ENCODE data around the gene ADAM33.

ADAM33 gene

DNA sequence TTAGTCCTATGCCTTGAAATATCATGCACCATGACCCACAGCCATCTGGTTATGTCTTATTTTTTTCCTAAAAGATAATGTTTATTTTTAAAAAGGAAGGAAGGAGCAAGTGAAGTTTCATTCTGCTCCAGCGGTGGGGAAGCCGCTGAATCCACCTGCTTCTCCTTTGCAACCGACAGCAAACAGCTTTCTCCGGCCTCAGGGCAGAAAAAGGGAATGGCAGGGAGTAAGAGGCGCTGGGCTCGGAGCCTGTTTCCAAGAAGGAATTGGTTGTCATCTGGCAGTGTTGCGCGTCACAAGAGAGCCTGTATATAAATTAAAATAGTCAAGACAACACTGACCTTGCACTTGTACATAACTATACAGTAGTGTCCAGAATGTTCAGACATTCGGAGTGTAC lies 32.9 kb downstream of the ADAM33 start:
- Histone ChIP-seq H3K27me3 (ENCODE audit: low read depth) (no peaks in the 10 kb centered on the region), H3K9me3 (no peaks in the 10 kb centered on the region), H3K4me1 (peaks cover 15% of the 10 kb centered on the region), H3K4me3 (no peak overlapping the region), H3K36me3 (replicated peaks) (no peaks in the 10 kb centered on the region)
- in situ Hi-C loops (cut with MboI; ENCODE audit: low sequenced_read_pairs): no loop called here
- no peak for DNase-seq (ENCODE audit: low spot score in 2 of 2)

DNA sequence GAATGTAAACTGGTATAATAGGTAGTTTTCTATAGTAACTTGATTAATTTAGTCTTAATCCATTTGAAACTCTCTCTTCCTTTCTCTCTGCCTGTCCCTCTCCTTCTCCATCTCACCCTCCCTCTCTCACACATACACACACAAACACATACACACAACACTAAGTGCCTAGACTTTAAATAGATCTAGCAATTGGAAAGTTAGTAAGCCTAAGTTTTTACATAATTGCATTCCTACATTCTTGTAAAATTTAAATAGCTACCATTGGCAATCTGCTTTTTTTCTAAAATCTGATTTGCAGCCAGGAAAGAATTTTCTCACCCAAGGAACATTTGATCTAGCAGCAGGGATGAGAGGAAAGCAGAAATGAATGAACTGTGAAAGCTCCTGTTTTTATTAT lies 34.3 kb downstream of the ADAM33 start:
- H3K36me3 ChIP-seq (replicated peaks): no peaks in the 10 kb centered on the region
- H3K4me3 ChIP-seq: no peak overlapping the region
- peaks cover 15% of the 10 kb centered on the region for H3K4me1 ChIP-seq
- in situ Hi-C loops (cut with MboI; ENCODE audit: low sequenced_read_pairs): no loop called here
- DNase-seq (ENCODE audit: low spot score in 2 of 2): no peak
- no peaks in the 10 kb centered on the region for H3K27me3 ChIP-seq (ENCODE audit: low read depth)
- H3K9me3 ChIP-seq: no peaks in the 10 kb centered on the region

DNA sequence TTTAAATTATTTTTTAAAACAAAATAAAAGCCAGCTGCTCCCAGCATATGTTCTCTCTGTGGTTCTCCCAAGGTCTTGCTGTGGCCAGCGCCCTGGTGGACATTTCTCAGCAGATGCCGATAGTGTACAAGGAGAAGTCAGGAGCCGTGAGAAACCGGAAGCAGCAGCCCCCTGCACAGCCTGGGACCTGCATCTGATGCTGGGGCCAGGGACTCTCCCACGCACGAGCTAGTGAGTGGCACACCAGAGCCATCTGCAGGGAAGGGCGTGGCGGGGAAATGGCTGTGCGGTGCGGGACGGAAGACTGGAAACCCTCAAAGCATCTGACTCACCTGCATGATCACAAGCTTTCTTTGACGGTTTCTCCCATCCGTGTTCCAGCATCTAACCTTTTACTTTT lies 35.2 kb downstream of the ADAM33 start:
- Histone ChIP-seq H3K4me1 (peaks cover 15% of the 10 kb centered on the region), H3K36me3 (replicated peaks) (no peaks in the 10 kb centered on the region), H3K27me3 (ENCODE audit: low read depth) (no peaks in the 10 kb centered on the region), H3K9me3 (no peaks in the 10 kb centered on the region), H3K4me3 (no peak overlapping the region)
- in situ Hi-C loops (cut with MboI; ENCODE audit: low sequenced_read_pairs): no loop called here
- peak in 1 of 2 experiments; percentile 32 for DNase-seq (ENCODE audit: low spot score in 2 of 2)

DNA sequence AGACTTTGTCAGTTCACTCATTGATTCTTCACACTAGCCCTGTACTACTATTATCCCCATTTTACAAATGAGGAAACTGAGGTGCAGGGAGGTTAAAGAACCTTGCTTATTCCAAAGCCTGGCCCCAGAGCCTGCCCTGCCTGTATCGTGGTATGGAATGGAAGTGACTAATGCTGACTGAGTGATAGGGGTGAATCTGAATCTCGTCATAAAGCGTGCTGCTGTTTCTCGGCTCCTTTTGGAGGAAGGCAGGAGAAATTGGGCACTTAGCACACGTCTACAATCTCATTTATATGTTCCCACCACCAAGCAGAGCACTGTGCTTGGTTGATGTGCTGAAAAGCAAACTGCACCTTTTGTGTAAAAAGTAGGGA lies 35.8 kb downstream of the ADAM33 start:
- H3K27me3 ChIP-seq (ENCODE audit: low read depth): no peaks in the 10 kb centered on the region
- H3K4me1 ChIP-seq: peaks cover 15% of the 10 kb centered on the region
- no peak overlapping the region for H3K4me3 ChIP-seq
- in situ Hi-C loops (cut with MboI; ENCODE audit: low sequenced_read_pairs): no loop called here
- DNase-seq (ENCODE audit: low spot score in 2 of 2): no peak
- no peaks in the 10 kb centered on the region for H3K9me3 ChIP-seq
- H3K36me3 ChIP-seq (replicated peaks): no peaks in the 10 kb centered on the region

DNA sequence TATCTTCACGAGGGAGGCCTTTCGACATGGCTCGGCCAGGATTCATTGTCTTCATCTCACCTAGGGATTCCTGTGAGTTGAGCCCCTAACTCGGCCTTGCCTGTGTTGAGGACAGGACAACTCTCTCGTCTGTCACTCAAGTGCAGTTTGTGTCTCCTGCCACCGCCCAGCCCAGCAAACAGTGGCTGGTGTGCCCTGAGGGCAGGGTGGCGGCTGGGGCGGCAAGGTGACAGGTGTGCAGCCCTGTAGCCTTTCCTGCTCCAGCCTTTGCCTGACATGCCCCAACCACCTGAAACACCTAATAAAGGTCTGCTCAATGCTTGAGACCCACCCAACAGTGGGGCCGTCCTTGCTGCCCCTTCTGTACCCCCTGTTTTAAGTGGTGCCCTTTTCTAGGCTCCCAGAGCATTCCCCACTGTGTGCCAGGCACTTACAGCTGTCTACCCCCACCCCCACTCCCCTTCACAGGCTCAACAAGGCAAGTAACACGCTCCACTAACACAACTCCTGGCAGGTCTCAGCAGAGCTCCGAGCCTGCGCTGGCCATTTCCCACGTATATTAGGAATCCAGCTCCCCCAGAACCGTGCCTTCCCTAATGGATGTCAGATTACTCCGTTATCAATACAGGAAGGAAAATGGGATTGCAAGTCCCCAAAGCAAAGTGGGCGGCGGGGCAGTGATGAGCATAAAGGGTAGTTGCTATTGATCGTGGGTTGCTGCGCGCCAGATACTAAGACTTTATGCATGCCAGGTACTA lies 36.3 kb downstream of the ADAM33 start:
- Histone ChIP-seq H3K9me3 (no peaks in the 10 kb centered on the region), H3K4me1 (peaks cover 15% of the 10 kb centered on the region), H3K27me3 (ENCODE audit: low read depth) (no peaks in the 10 kb centered on the region), H3K4me3 (no peak overlapping the region), H3K36me3 (replicated peaks) (no peaks in the 10 kb centered on the region)
- in situ Hi-C loops (cut with MboI; ENCODE audit: low sequenced_read_pairs): no loop called here
- DNase-seq (ENCODE audit: low spot score in 2 of 2): no peak

DNA sequence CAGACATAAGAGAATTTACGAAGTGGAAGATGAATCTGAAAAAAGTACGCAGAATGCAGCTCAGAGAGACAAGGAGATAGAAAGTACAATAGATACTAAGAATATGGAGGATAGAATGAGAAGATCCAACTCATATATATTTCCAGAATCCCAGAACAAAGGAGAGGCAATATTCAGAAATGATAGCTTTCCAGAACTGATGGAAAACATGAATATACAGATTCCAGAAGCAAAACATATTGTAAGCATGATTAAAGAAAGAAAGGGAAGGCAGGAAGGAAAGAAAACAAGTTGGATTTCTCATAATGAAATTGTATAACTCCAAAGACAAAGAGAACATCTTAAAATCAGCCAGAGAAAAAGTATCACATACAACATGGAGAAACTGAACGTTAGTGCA lies 41.6 kb downstream of the ADAM33 start:
- DNase-seq (ENCODE audit: low spot score in 2 of 2): no peak
- no peaks in the 10 kb centered on the region for H3K4me1 ChIP-seq
- in situ Hi-C loops (cut with MboI; ENCODE audit: low sequenced_read_pairs): no loop called here
- no peak overlapping the region for H3K4me3 ChIP-seq
- no peaks in the 10 kb centered on the region for H3K27me3 ChIP-seq (ENCODE audit: low read depth)
- H3K9me3 ChIP-seq: no peaks in the 10 kb centered on the region; the same call in 1 of the 2 replicates
- H3K36me3 ChIP-seq (replicated peaks): no peaks in the 10 kb centered on the region

DNA sequence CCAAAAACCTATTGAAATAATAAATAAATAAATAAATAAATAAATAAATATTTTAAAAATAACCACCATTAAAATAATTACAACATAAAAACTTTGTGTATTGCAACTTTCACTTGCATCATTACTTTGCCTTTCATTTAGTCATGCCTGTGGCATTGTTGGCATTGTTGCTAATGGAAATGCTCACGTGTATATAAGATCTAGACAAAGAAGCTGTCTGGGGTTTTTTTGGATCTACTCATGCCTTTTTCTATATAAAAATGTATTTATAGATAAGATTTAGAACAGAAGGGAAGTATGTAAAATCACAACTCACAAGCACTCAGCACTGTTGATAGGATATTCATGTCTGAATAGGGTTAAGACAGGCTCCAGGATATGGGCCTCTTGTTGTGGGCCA lies 46.5 kb downstream of the ADAM33 start:
- no peaks in the 10 kb centered on the region for H3K27me3 ChIP-seq (ENCODE audit: low read depth)
- in situ Hi-C loops (cut with MboI; ENCODE audit: low sequenced_read_pairs): no loop called here
- DNase-seq (ENCODE audit: low spot score in 2 of 2): no peak
- H3K4me1 ChIP-seq: no peaks in the 10 kb centered on the region
- no peaks in the 10 kb centered on the region for H3K36me3 ChIP-seq (replicated peaks)
- no peaks in the 10 kb centered on the region; the same call in 1 of the 2 replicates for H3K9me3 ChIP-seq
- H3K4me3 ChIP-seq: no peak overlapping the region

DNA sequence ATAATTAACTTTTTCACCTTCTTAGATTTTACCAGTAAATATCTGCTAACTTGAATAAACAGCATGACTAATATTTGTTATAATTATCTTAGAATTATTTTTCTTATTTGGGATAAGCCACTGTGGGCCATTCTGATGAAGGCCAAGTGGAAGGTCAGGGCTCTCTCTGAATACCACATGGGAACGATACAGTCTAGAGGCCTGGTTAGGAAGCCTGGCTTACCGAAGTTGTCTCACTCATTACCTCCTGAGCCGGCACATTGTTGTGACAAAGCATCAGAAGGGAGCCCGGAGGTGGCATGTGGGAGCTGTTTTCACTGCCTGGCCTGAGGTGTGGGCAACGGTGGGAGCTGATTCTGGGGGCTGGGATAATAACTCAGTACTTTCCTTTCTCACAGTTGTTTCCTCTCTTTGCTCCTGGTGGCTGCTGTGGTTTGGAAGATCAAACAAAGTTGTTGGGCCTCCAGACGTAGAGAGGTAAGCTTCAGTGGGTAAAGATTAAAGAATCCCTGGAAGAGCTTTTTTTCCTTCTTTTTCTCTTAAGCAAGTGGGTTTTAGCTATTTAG lies 47.8 kb downstream of the ADAM33 start:
- Histone ChIP-seq H3K27me3 (ENCODE audit: low read depth) (no peaks in the 10 kb centered on the region), H3K36me3 (replicated peaks) (no peaks in the 10 kb centered on the region), H3K4me1 (0 out of 2 replicates have a peak, but pooled peaks cover 2% of the 10 kb centered on the region), H3K9me3 (no peaks in the 10 kb centered on the region), H3K4me3 (no peak overlapping the region)
- DNase-seq (ENCODE audit: low spot score in 2 of 2): no peak
- in situ Hi-C loops (cut with MboI; ENCODE audit: low sequenced_read_pairs): no loop called here

DNA sequence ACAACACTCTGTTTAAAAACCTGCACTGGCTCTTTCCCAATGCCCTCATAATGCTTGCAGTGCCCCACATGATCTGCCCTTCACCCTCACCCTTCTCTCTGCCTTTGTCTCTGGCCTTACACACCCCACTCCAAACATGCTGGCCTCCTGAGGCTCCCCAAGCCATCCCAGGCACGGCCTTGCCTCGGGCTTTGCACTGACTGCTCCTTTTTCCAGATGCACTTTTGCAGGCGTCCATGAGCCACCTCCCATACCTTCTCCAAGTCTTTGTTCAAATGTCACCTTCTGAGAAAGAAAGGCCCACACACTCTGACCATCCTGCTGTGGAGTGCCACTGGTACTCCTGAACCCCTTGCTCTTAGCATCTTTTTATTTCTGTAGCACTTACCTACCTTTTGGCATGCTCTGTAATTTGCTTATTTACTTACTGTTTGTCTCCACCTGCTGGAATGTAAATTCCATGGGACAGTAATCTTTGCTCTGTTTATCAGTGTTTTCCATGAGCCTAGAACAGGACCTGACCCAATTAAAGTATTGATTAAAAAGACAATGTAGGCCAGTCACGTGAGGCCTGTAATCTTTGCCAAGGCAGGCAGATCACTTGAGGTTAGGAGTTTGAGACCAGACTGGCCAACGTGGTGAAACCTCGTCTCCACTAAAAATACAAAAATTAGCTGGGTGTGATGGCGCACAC lies 49.4 kb downstream of the ADAM33 start:
- Histone ChIP-seq H3K4me3 (no peak overlapping the region), H3K4me1 (0 out of 2 replicates have a peak, but pooled peaks cover 2% of the 10 kb centered on the region), H3K36me3 (replicated peaks) (0 out of 2 replicates have a peak, but pooled peaks cover 2% of the 10 kb centered on the region), H3K9me3 (no peaks in the 10 kb centered on the region), H3K27me3 (ENCODE audit: low read depth) (no peaks in the 10 kb centered on the region)
- in situ Hi-C loops (cut with MboI; ENCODE audit: low sequenced_read_pairs): no loop called here
- DNase-seq (ENCODE audit: low spot score in 2 of 2): no peak

DNA sequence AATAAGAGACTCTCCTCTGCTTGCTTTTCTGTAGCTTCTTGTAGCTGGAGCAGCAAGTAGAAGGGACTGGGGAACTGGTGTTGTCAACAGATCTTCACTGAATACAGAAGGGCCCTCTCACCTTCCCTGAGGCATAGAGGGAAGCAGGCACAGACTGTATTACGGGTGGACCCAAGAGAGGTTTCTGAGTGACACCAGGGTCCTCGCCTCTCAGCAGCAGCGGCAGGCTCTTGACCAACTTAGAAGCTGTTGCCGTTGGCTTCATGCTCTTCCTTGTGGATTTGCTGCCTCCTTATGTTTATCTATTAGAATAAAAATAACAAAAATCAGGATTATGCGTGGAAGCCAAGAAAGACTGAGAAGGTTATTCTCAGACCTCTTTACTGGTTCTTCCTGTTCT lies 50.3 kb downstream of the ADAM33 start:
- no peaks in the 10 kb centered on the region for H3K9me3 ChIP-seq
- H3K27me3 ChIP-seq (ENCODE audit: low read depth): no peaks in the 10 kb centered on the region
- in situ Hi-C loops (cut with MboI; ENCODE audit: low sequenced_read_pairs): no loop called here
- H3K4me3 ChIP-seq: no peak overlapping the region
- no peak for DNase-seq (ENCODE audit: low spot score in 2 of 2)
- H3K36me3 ChIP-seq (replicated peaks): 0 out of 2 replicates have a peak, but pooled peaks cover 2% of the 10 kb centered on the region
- H3K4me1 ChIP-seq: 0 out of 2 replicates have a peak, but pooled peaks cover 2% of the 10 kb centered on the region

DNA sequence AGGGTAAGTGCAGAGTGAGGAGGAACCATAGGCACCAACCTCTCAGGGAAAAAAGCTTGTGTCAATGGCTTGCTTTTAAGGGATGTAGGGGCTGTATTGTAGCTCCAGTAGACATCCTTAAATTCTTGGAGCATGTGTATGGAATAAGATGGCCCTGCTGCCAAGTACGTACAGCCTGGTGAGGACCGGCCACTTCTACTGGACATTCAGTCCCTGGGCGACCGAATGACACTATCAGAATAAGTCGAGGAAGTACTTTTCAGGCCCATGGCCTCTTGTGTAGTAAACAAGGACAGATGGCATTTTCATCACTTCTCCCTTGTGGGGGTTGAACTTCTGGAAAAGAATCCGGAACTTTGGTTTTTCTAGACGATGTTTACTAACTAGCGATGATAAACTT lies 51.4 kb downstream of the ADAM33 start:
- no peaks in the 10 kb centered on the region for H3K27me3 ChIP-seq (ENCODE audit: low read depth)
- no peak for DNase-seq (ENCODE audit: low spot score in 2 of 2)
- 0 out of 2 replicates have a peak, but pooled peaks cover 2% of the 10 kb centered on the region for H3K4me1 ChIP-seq
- 0 out of 2 replicates have a peak, but pooled peaks cover 2% of the 10 kb centered on the region for H3K36me3 ChIP-seq (replicated peaks)
- no peak overlapping the region for H3K4me3 ChIP-seq
- in situ Hi-C loops (cut with MboI; ENCODE audit: low sequenced_read_pairs): no loop called here
- H3K9me3 ChIP-seq: no peaks in the 10 kb centered on the region

DNA sequence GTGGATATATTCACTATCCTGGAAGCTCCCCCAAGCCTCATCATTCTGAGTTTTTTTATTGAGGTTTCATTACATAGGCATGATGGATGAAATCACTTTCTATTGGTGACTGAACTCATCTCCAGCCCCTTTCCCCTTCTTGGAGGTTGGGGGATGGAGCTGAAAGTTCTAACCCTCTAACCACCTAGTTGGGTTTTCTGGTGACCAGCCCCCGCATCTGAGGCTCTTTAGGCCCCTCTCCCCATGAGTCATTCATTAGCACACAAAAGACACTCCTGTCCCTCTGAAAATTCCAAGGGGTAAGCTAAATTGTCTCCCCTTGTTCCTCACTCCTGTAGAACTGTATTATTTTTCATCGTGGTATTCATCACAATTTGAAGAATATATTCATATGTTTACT lies 51.9 kb downstream of the ADAM33 start:
- no peak for DNase-seq (ENCODE audit: low spot score in 2 of 2)
- H3K27me3 ChIP-seq (ENCODE audit: low read depth): no peaks in the 10 kb centered on the region
- H3K4me3 ChIP-seq: no peak overlapping the region
- 0 out of 2 replicates have a peak, but pooled peaks cover 2% of the 10 kb centered on the region for H3K36me3 ChIP-seq (replicated peaks)
- H3K9me3 ChIP-seq: no peaks in the 10 kb centered on the region
- H3K4me1 ChIP-seq: 0 out of 2 replicates have a peak, but pooled peaks cover 2% of the 10 kb centered on the region
- in situ Hi-C loops (cut with MboI; ENCODE audit: low sequenced_read_pairs): no loop called here

DNA sequence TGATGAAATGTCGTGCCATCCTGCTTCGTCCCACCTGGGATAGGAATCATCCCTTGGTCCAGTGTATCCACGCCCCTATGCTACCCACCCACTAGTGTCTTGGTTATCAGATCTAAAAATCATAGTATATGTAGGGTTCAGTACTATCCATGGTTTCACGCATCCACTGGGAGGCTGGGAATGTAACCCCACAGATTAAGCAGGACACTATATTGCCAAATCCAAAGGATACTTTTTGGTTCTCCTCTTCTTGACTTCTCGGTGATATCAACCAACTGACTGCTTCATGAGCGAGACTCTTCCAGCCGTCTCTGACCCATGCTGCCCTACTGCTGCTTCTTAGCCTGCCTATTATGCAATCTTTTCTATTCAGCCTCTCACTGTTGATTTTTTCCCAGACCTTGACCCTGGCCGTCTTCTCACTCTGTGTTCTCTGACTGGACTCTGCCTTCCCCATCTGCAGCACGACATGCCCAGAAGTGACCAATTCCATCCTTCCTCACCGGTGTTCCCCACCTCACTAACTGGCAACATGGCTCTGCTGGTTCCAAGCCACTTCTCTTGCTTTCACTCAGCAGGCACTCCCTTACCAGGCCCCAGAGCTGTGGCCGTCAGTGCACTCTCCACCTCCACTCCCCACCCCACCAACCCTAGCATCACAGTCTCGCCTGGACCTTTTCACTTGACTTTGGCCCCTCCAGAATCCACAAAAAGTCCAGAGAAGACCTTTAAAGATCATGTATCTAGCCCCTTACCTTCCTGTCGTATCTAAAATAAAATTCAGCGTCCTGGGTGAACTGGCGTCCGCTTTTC lies 53.1 kb downstream of the ADAM33 start:
- H3K9me3 ChIP-seq: no peaks in the 10 kb centered on the region
- H3K36me3 ChIP-seq (replicated peaks): 0 out of 2 replicates have a peak, but pooled peaks cover 2% of the 10 kb centered on the region
- in situ Hi-C loops (cut with MboI; ENCODE audit: low sequenced_read_pairs): no loop called here
- H3K27me3 ChIP-seq (ENCODE audit: low read depth): no peaks in the 10 kb centered on the region
- no peak for DNase-seq (ENCODE audit: low spot score in 2 of 2)
- 0 out of 2 replicates have a peak, but pooled peaks cover 2% of the 10 kb centered on the region for H3K4me1 ChIP-seq
- no peak overlapping the region for H3K4me3 ChIP-seq

Data from HAP-1 (cell line).